GM18517 (cell line): ENCODE measurements around the gene SFMBT1.

Source experiments
- ATAC-seq: cut with Tn5 transposase; IDR thresholded peaks from one replicate; pipeline ENCODE4 v1.9.1; 2021; ENCODE audit warnings: mild to moderate bottlenecking, moderate library complexity; ENCODE audit not compliant: unreplicated experiment

Gene SFMBT1

GRCh38 chr3:52890735-52891134, 155.1 kb downstream of the SFMBT1 start:
- no peak for ATAC-seq

GRCh38 chr3:52889901-52890300, 156.0 kb downstream of the SFMBT1 start:
- ATAC-seq, result no peak

GRCh38 chr3:52887166-52887565, 158.7 kb downstream of the SFMBT1 start:
- no peak for ATAC-seq

GRCh38 chr3:52886049-52886730, 159.7 kb downstream of the SFMBT1 start:
- no peak for ATAC-seq

GRCh38 chr3:52882377-52882776, 163.5 kb downstream of the SFMBT1 start:
- ATAC-seq, result no peak

GRCh38 chr3:52881871-52882270, 164.0 kb downstream of the SFMBT1 start:
- no peak for ATAC-seq

GRCh38 chr3:52880474-52880873, 165.4 kb downstream of the SFMBT1 start:
- no peak for ATAC-seq

GRCh38 chr3:52880047-52880446, 165.8 kb downstream of the SFMBT1 start:
- ATAC-seq, result no peak

GRCh38 chr3:52879581-52879980, 166.3 kb downstream of the SFMBT1 start:
- ATAC-seq, result no peak

GRCh38 chr3:52879090-52879489, 166.8 kb downstream of the SFMBT1 start:
- no peak for ATAC-seq

- no peak for ATAC-seq
Measured at GRCh38 chr3:52877085-52877484, 168.8 kb downstream of the SFMBT1 start.

GRCh38 chr3:52874864-52875587, 170.8 kb downstream of the SFMBT1 start:
- ATAC-seq, result no peak

GRCh38 chr3:52874160-52874701, 171.6 kb downstream of the SFMBT1 start:
- no peak for ATAC-seq

GRCh38 chr3:52873433-52874159, 172.3 kb downstream of the SFMBT1 start:
- ATAC-seq, result no peak

GRCh38 chr3:52872245-52872644, 173.6 kb downstream of the SFMBT1 start:
- no peak for ATAC-seq

- no peak for ATAC-seq
Measured at GRCh38 chr3:52871761-52872160, 174.1 kb downstream of the SFMBT1 start.

- no peak for ATAC-seq
Measured at GRCh38 chr3:52870471-52870870, 175.4 kb downstream of the SFMBT1 start.

GRCh38 chr3:52866427-52866826, 179.4 kb downstream of the SFMBT1 start:
- ATAC-seq, result no peak

- ATAC-seq, result no peak
Measured at GRCh38 chr3:52865994-52866393, 179.9 kb downstream of the SFMBT1 start.

GRCh38 chr3:52860424-52860768, 185.5 kb downstream of the SFMBT1 start:
- ATAC-seq, result no peak

GRCh38 chr3:52859686-52860423, 186.0 kb downstream of the SFMBT1 start:
- ATAC-seq, result no peak
